GM12878 (cell line): Measurements from ENCODE around the gene SPI1.

Experiments used
- EZH2 ChIP-seq: IDR thresholded peaks from 2 replicates; pipeline ENCODE4 v1.6.1; 2012; ENCODE audit warnings: low read depth, mild to moderate bottlenecking, control low read depth, inconsistent platforms, low read length, borderline replicate concordance; ENCODE audit not compliant: control insufficient read depth
- POLR2A ChIP-seq: IDR thresholded peaks from 2 replicates; pipeline ENCODE4 v1.6.1; 2011; ENCODE audit warnings: low read depth, mild to moderate bottlenecking, low read length
- POLR2AphosphoS5 ChIP-seq: IDR thresholded peaks from 2 replicates; pipeline ENCODE4 v1.6.1; 2011; ENCODE audit warnings: mild to moderate bottlenecking, low read length, inconsistent platforms
- SRF ChIP-seq, 2 experiments: IDR thresholded peaks; 2 replicates each; pipeline ENCODE4 v1.6.1; 2011; ENCODE audit warnings: low read depth in 2 of 2, low read length in 2 of 2, mild to moderate bottlenecking in 1 of 2, moderate library complexity in 1 of 2

DNA sequence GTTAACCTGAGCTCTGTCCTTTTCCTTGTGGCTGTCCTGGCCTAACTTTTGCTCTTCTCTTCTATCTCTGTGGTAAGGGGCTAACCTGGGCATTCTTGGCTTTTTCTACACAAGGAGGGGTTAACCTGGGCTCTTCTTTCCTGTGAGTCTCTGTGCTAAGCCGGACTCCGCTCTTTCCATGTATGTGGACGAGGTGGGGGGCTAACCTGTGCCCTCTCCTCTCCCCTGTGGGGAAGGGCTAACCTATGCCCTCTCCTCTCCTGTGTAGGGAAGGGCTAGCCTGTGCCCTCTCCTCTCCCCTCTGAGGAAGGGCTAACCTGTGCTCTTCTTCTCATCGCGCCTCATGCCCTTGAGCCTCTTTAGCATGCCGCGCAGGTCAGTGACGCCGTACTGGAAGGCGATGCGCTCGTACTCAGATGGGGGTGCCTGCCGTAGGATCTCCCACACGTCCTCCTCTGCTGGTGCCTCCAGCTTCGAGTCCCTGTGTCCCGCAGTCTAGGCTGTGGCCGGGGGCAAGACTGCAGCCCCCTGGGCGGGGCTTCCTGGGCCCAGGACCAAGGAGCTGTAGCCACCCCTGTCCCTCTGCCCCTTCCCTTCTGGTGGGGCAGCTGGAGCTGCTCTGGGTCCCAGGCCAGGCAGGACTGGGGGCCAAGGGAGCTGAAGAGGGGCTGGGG lies 32.3 kb downstream of the SPI1 start:
- TF ChIP-seq POLR2A: no peak
- no peak for TF ChIP-seq EZH2
- no peak for TF ChIP-seq POLR2AphosphoS5
- no peak for TF ChIP-seq SRF (IDR thresholded peaks at IDR 0.05; ENCODE audit: low read depth in 2 of 2, low read length in 2 of 2)
